CD14-positive monocyte (primary cell): ENCODE data around the gene HS3ST3B1. TPM values are rescaled to one million over a fixed set of nuclear protein-coding genes. Genes with fewer than 3 reads are reported as not detected.

Experiments used
- DNase-seq, 3 donors: peaks; one replicate each; pipeline ENCODE4 v3.0.0-alpha.2; 2011 to 2022
- H2AFZ ChIP-seq: 2 replicates; pipeline ENCODE4 v1.6.0; 2012; ENCODE audit warnings: mild to moderate bottlenecking, low read depth, low read length, inconsistent platforms; ENCODE audit not compliant: insufficient read depth, poor library complexity, severe bottlenecking
- H3K27ac ChIP-seq, 2 donors: 1 replicate in 1 of 2; 2 replicates in 1 of 2; pipeline ENCODE4 v1.5.1; 2012 to 2013; ENCODE audit warnings: low read length in 2 of 2, control low read depth in 1 of 2, inconsistent platforms in 1 of 2, low read depth in 1 of 2, mild to moderate bottlenecking in 1 of 2
- H3K27me3 ChIP-seq, 2 donors: one replicate each; pipeline versions ENCODE4 v1.6.0 to v1.6.1; 2011 to 2013; ENCODE audit warnings: low read length in 2 of 2; ENCODE audit not compliant: control insufficient read depth in 2 of 2, insufficient read depth in 2 of 2
- H3K36me3 ChIP-seq, 2 donors: replicated peaks in 1 of 2; 1 replicate in 1 of 2; 2 replicates in 1 of 2; pipeline versions ENCODE4 v1.5.1 to v1.6.1; 2012 to 2013; ENCODE audit warnings: low read length in 2 of 2, control low read depth in 1 of 2, inconsistent platforms in 1 of 2, mild to moderate bottlenecking in 1 of 2; ENCODE audit not compliant: insufficient read depth in 2 of 2, control insufficient read depth in 1 of 2
- H3K4me1 ChIP-seq, 2 donors: 1 replicate in 1 of 2; 2 replicates in 1 of 2; pipeline versions ENCODE4 v1.5.1 to v1.6.1; 2012 to 2013; ENCODE audit warnings: low read length in 2 of 2, control low read depth in 1 of 2, inconsistent platforms in 1 of 2, mild to moderate bottlenecking in 1 of 2, moderate library complexity in 1 of 2; ENCODE audit not compliant: insufficient read depth in 2 of 2, control insufficient read depth in 1 of 2
- H3K4me2 ChIP-seq: replicated peaks from 2 replicates; pipeline ENCODE3; 2012; ENCODE audit warnings: low read length, moderate library complexity, mild to moderate bottlenecking; ENCODE audit not compliant: poor library complexity, severe bottlenecking; ENCODE audit errors: extremely low read depth
- H3K4me3 ChIP-seq, 3 experiments: fragments of 200-600 bp in 1 of 3; sonication (generic) in 1 of 3; replicated peaks in 1 of 3; 1 replicate in 2 of 3; 2 replicates in 1 of 3; pipeline ENCODE4 v1.5.1; 2011 to 2013; ENCODE audit warnings: low read length in 3 of 3, mild to moderate bottlenecking in 3 of 3, control low read depth in 2 of 3, low read depth in 2 of 3, inconsistent platforms in 1 of 3, moderate library complexity in 1 of 3
- H3K79me2 ChIP-seq: 2 replicates; pipeline ENCODE4 v1.6.0; 2012; ENCODE audit warnings: mild to moderate bottlenecking, control low read depth, inconsistent platforms, low read length, moderate library complexity; ENCODE audit not compliant: insufficient read depth
- H3K9ac ChIP-seq: 2 replicates; pipeline ENCODE4 v1.6.0; 2017; ENCODE audit warnings: low read length, mild to moderate bottlenecking; ENCODE audit not compliant: insufficient read depth, poor library complexity, severe bottlenecking
- H3K9me3 ChIP-seq, 2 donors: replicated peaks in 1 of 2; 1 replicate in 1 of 2; 2 replicates in 1 of 2; pipeline versions ENCODE4 v1.5.1 to v1.6.1; 2012 to 2013; ENCODE audit warnings: low read length in 2 of 2, control low read depth in 1 of 2; ENCODE audit not compliant: control insufficient read depth in 1 of 2, insufficient read depth in 1 of 2
- H4K20me1 ChIP-seq: 2 replicates; pipeline ENCODE4 v1.6.0; 2012; ENCODE audit warnings: mild to moderate bottlenecking, low read length, control low read depth, moderate library complexity; ENCODE audit not compliant: insufficient read depth
- H3K27ac Mint-ChIP-seq, 7 donors: one replicate each; pipeline ENCODE4 v1.8.0; 2020; ENCODE audit warnings: mild to moderate bottlenecking in 7 of 7, mixed read lengths in 7 of 7, moderate library complexity in 6 of 7, inconsistent platforms in 2 of 7
- H3K27me3 Mint-ChIP-seq, 3 donors: one replicate each; pipeline ENCODE4 v1.8.0; 2021 to 2022; ENCODE audit warnings: low read depth in 3 of 3, mild to moderate bottlenecking in 3 of 3, mixed read lengths in 3 of 3, moderate library complexity in 3 of 3, inconsistent platforms in 1 of 3
- H3K36me3 Mint-ChIP-seq, 2 donors: one replicate each; pipeline ENCODE4 v1.8.0; 2020; ENCODE audit warnings: mixed read lengths in 2 of 2, inconsistent platforms in 1 of 2, mild to moderate bottlenecking in 1 of 2
- H3K4me1 Mint-ChIP-seq: one replicate; pipeline ENCODE4 v1.8.0; 2020; ENCODE audit warnings: mild to moderate bottlenecking, mixed read lengths
- H3K4me3 Mint-ChIP-seq, 2 donors: one replicate each; pipeline ENCODE4 v1.8.0; 2020; ENCODE audit warnings: mild to moderate bottlenecking in 2 of 2, mixed read lengths in 2 of 2, moderate library complexity in 1 of 2
- H3K9me3 Mint-ChIP-seq, 7 donors: one replicate each; pipeline ENCODE4 v1.8.0; 2020 to 2022; ENCODE audit warnings: mixed read lengths in 7 of 7, mild to moderate bottlenecking in 6 of 7, moderate library complexity in 6 of 7, inconsistent platforms in 2 of 7
- CTCF ChIP-seq: fragments of 200-600 bp; IDR thresholded peaks from one replicate; pipeline ENCODE4 v1.8.0; 2022; ENCODE audit warnings: antibody characterized with exemption, mild to moderate bottlenecking
- WGBS: methylation state at CpG from one replicate; pipeline ENCODE4 v1.1.5; 2013; ENCODE audit warnings: missing lambda C conversion rate; ENCODE audit not compliant: insufficient coverage; 5-methylcytosine and 5-hydroxymethylcytosine counted together
- intact Hi-C, 2 donors: fragments of 100-400 bp; cut with micrococcal nuclease; formaldehyde crosslinking; loops; one replicate each; pipeline versions ENCODE4 v1.15.0 to v1.15.1; 2023
- polyA plus RNA-seq, 3 donors: library from polyadenylated mRNA; depleted of rRNA in 1 of 3; unstranded in 2 of 3; stranded (reverse) in 1 of 3; fragments of 300-500 nt in 2 of 3; fragments of >200 nt in 1 of 3; fragmentation: Illumina TruSeq in 2 of 3; gene quantifications; 1 replicate in 2 of 3; 2 replicates in 1 of 3; pipeline ENCODE4 v1.2.3, GENCODE V29; 2012 to 2021

The HS3ST3B1 gene
- polyA plus RNA-seq, 3 donors = 0.09 to 0.73 (median 0.32) TPM

GRCh38 chr17:14323522-14323981 is 22.7 kb downstream of the HS3ST3B1 start:
- Histone ChIP-seq H3K4me1 (no peaks in the 10 kb centered on the region), H3K36me3 (no peaks in the 10 kb centered on the region), H2AFZ (no peak overlapping the region), H3K9me3 (no peaks in the 10 kb centered on the region), H3K9ac (no peak overlapping the region), H3K27me3 (no peaks in the 10 kb centered on the region), H4K20me1 (no peaks in the 10 kb centered on the region), H3K27ac (no peak overlapping the region), H3K79me2 (no peaks in the 10 kb centered on the region), H3K4me3 (no peak overlapping the region), H3K4me2 (no peak overlapping the region)
- no peak for TF ChIP-seq CTCF
- no peak for DNase-seq
- WGBS = 73% methylated on average over 2 of the region's 3 CpGs
- Mint-ChIP-seq H3K9me3 (peaks cover 0 to 3% (median 0%) of the 10 kb centered on the region in 7 donors), H3K27ac (no peak overlapping the region), H3K4me1 (peaks cover 17% of the 10 kb centered on the region), H3K4me3 (no peak overlapping the region), H3K27me3 (peaks cover 0 to 5% (median 0%) of the 10 kb centered on the region in 3 donors), H3K36me3 (no peaks in the 10 kb centered on the region)
- intact Hi-C loops = no loop called here

GRCh38 chr17:14325618-14326167 is 24.8 kb downstream of the HS3ST3B1 start:
- Histone ChIP-seq H2AFZ (no peak overlapping the region), H3K79me2 (no peaks in the 10 kb centered on the region)
- H3K27ac Mint-ChIP-seq = no peak overlapping the region

More at GRCh38 chr17:14325618-14326167, 24.8 kb downstream of the HS3ST3B1 start:
- Mint-ChIP-seq H3K4me3 (no peak overlapping the region), H3K27me3 (peaks cover 0 to 10% (median 1%) of the 10 kb centered on the region in 3 donors), H3K9me3 (peaks cover 0 to 2% (median 0%) of the 10 kb centered on the region in 7 donors), H3K4me1 (peaks cover 21% of the 10 kb centered on the region), H3K36me3 (no peaks in the 10 kb centered on the region)
- Histone ChIP-seq H3K4me2 (no peak overlapping the region), H3K36me3 (no peaks in the 10 kb centered on the region), H3K27me3 (no peaks in the 10 kb centered on the region), H4K20me1 (no peaks in the 10 kb centered on the region), H3K4me1 (no peaks in the 10 kb centered on the region), H3K9ac (no peak overlapping the region), H3K9me3 (no peaks in the 10 kb centered on the region), H3K4me3 (no peak overlapping the region), H3K27ac (no peak overlapping the region)
- no peak for TF ChIP-seq CTCF
- WGBS = 56% methylated on average over 9 of the region's 9 CpGs
- intact Hi-C loops = no loop called here
- no peak for DNase-seq
